HG03432 (cell line): ENCODE data around the gene CENPA.
"Not testable (repeated sequence)": the region's sequence is repeated elsewhere in the genome, so short reads cannot be mapped to it uniquely, and the experiment has no call there.

Source experiments
- ATAC-seq: cut with Tn5 transposase; IDR thresholded peaks from one replicate; pipeline ENCODE4 v1.9.1; 2021; ENCODE audit warnings: mild to moderate bottlenecking, moderate library complexity; ENCODE audit not compliant: unreplicated experiment

CENPA gene

GRCh38 chr2:26759845-26760244, 26.0 kb upstream of the CENPA start:
- ATAC-seq = no peak

DNA sequence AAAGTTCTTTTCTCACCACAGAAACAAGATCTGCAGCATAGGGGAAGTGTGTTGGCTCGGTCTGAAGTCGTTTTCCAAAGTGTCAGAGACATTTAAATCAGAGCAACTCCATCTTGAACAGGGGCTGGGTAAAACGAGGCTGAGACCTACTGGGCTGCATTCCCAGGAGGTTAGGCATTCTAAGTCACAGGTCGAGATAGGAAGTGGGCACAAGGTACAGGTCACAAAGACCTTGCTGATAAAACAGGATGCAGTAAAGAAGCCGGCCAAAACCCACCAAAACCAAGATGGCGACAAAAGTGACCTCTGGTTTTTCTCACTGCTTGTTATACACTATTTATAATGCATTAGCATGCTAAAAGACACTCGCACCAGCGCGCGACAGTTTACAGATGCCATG, 24.9 kb upstream of the CENPA start:
- not testable (repeated sequence) for ATAC-seq

- no peak for ATAC-seq
Measured at GRCh38 chr2:26763019-26763418, 22.8 kb upstream of the CENPA start.

GRCh38 chr2:26764078-26764887, 21.6 kb upstream of the CENPA start, which contains the start of gene SLC35F6:
SLC35F6 (plus strand) TSS chr2:26764284; CDS start chr2:26764350, 66 bp downstream.
- ATAC-seq = peak; percentile 90

DNA sequence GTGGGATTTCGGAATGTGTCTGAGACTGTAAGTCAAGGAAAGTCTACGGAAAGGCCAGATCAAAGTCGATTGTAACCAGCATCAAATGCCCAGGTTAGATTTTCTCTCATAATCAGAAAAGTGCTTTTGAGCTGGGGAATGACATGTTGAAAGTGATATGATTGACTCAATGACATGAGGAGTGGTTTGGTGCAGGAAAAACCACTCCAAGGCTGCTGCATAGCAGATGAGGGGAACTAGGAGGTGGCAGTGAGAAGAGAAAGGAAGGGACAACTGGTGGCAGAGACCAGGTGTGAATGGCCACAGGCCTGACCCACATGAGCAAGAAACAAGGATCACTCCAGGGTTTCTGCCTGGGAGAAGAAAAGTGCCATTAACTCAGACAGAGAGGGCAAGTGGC, 20.9 kb upstream of the CENPA start:
- no peak for ATAC-seq

DNA sequence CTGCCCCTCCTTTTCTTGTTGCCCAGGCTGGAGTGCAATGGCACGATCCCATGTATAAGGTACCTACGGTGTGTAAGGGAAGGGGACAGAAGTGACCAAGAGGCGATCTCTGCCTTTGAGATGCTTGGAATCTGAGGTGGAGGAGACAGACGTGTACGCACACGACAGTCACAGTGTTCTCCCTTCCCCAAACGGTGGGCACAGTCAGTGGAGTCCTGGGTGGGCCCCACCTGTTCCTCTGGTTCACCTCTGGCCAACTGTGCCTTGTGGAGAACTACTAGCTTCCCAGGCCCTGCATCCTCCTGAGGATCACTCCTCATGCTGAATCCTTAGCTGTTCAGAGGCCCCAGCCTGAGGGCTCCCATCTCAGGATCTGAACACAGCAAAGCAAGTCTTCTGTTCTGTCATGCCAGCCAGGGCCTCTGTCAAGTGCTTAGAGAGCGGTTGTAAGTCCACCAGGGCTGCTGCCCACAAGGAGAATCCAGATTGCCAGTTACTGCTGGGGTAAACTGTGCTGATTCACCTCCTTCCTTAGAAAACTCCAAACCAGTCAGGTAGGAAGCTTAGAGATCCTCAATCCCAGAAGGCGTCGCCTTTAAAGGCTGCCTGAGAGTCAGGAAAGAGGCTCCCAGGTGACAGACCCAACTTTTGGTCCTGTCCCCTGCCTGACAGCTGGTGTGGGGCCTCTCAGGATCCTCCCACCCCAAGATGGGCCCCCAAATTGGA, 20.2 kb upstream of the CENPA start:
- no peak for ATAC-seq

DNA sequence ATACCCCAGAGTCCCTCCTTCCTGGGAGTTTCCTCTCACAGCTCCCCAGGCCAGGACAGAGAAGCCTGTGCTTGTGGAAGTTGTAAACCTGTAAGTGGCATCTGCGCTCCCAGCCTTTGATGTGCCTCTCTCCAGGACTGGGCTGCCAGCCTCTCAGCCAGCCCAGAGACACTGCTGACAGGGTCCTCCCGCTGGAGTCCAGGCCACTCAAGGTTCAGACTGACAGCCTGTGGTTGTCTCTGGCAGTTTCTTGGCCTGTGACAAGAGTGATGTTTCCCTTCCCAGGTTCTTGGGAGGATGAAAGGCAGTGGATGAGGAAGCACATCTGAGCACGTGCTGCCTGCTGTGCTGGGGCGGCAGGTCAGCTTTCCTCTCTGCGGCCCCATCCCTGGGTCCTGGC, 18.7 kb upstream of the CENPA start:
- ATAC-seq = no peak

- ATAC-seq = no peak
Measured at GRCh38 chr2:26767894-26768487, 17.9 kb upstream of the CENPA start.

DNA sequence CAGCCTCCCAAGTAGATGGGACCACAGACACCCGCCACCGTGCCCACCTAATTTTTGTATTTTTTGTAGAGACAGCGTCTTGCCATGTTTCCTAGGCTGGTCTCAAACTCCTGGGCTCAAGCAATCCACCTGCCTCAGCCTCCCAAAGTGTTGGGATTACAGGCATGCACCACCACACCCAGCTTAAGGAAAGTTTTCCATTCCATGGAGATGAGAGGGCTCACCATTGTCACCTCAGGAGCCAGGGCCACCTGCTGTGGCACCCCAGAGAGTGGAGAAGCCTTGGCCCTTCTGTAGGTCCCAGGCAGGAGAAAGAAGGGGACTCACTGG, 17.1 kb upstream of the CENPA start:
- ATAC-seq = no peak

GRCh38 chr2:26769089-26769761, 16.6 kb upstream of the CENPA start:
- no peak for ATAC-seq

- ATAC-seq = no peak
Measured at GRCh38 chr2:26770986-26771586, 14.8 kb upstream of the CENPA start.

- ATAC-seq = no peak
Measured at GRCh38 chr2:26772064-26773001, 13.5 kb upstream of the CENPA start.

GRCh38 chr2:26776195-26776800, 9.6 kb upstream of the CENPA start:
- ATAC-seq = no peak

- ATAC-seq = no peak
Measured at GRCh38 chr2:26778098-26778497, 7.8 kb upstream of the CENPA start.

- ATAC-seq = no peak
Measured at GRCh38 chr2:26778507-26778906, 7.3 kb upstream of the CENPA start.

DNA sequence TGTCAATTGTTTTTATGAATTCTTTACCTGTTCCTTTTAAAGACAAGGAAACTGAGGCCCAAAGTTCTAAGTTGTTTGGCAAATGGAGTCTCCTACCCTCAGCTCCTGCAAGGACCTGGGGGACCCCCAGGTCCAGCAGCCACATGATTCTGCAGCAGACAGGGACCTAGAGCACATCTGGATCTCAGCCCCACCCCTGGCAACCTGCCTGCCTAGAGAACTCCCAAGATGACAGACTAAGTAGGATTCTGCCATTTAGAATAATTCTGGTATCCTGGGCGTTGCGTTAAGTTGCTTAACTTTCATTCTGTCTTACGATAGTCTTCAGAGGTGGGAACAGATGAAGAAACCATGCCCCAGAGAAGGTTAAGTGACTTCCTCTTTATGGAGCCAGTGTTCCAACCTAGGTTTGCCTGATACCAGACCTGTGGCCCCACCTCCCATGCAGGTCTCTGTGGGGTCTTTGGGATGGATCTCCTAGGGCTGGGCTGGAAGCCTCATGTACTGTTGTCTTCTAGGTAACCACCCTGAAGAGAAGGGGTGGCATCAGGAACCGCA, 5.6 kb upstream of the CENPA start:
- no peak for ATAC-seq

DNA sequence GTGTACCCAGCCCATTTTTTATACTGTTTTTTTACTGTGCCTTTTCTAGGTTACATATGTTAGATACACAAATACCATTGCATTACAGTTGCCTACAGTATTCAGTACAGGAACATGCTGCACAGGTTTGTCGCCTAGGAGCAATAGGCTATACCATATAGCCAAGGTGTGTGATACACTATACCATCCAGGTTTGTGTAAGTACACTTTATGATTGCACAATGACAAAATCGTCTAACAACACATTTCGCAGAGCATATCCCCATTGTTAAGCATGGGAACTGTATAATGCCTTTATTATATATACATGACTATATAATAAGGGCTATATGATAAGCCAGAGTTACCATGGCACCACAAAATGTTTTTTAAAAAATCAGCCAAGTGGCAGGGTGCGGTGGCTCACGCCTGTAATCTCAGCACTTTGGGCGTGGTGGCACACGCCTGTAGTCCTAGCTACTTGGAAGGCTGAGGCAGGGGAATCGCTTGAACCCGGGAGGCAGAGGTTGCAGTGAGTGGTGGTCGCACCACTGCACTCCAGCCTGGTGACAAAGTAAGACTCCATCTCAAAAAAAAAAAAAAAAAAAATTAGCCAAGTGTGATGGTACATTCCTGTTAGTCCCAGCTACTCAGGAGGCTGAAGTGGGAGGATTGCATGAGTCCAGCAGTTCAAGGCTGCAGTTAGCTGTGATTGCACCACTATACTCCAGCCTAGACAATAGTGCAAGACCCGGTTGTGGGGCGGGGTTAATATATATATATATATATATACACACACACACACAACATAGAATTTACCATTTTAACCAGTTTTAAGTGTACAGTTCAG, 2.8 kb upstream of the CENPA start:
- no peak for ATAC-seq

GRCh38 chr2:26784570-26785234, 1.2 kb upstream of the CENPA start:
- no peak for ATAC-seq
